SKM-1 treated with dmso at 0.1 percent for 144 hours (cell line): Measurements from ENCODE around the gene NUDT8.
A peak's percentile ranks its signal among the peaks of the same experiment; 100 is the strongest.
"Not testable (repeated sequence)": the region's sequence is repeated elsewhere in the genome, so short reads cannot be mapped to it uniquely, and the experiment has no call there.

Source experiments
- DNase-seq: peaks from one replicate; lab custom pipeline; 2025; ENCODE audit not compliant: unreplicated experiment; lab: John Stamatoyannopoulos, UW

Gene NUDT8

GRCh38 chr11:67630228-67630942 is 648 bp upstream of the NUDT8 start:
- DNase-seq, result peak; percentile 96

- DNase-seq, result no peak
These were observed 889 bp downstream of the NUDT8 start for GRCh38 chr11:67628710-67629385.

GRCh38 chr11:67627812-67628624 is 1.7 kb downstream of the NUDT8 start:
- no peak for DNase-seq

GRCh38 chr11:67627441-67627811 is 2.3 kb downstream of the NUDT8 start:
- no peak for DNase-seq

GRCh38 chr11:67626970-67627369 is 2.8 kb downstream of the NUDT8 start:
- no peak for DNase-seq

GRCh38 chr11:67626131-67626833 is 3.5 kb downstream of the NUDT8 start:
- not testable (repeated sequence) for DNase-seq

GRCh38 chr11:67623795-67624194 is 5.9 kb downstream of the NUDT8 start:
- not testable (repeated sequence) for DNase-seq

- not testable (repeated sequence) for DNase-seq
These were observed 6.8 kb downstream of the NUDT8 start for GRCh38 chr11:67622905-67623304.

- not testable (repeated sequence) for DNase-seq
These were observed 7.8 kb downstream of the NUDT8 start for GRCh38 chr11:67621928-67622327.

GRCh38 chr11:67620621-67621020 is 9.1 kb downstream of the NUDT8 start:
- DNase-seq, result not testable (repeated sequence)

GRCh38 chr11:67619683-67620618 is 9.8 kb downstream of the NUDT8 start:
- DNase-seq, result not testable (repeated sequence)

GRCh38 chr11:67618901-67619659 is 10.7 kb downstream of the NUDT8 start:
- DNase-seq, result not testable (repeated sequence)

GRCh38 chr11:67617243-67617953 is 12.3 kb downstream of the NUDT8 start:
- DNase-seq, result no peak

- no peak for DNase-seq
These were observed 13.1 kb downstream of the NUDT8 start for GRCh38 chr11:67616431-67617242.

GRCh38 chr11:67615728-67616430 is 13.9 kb downstream of the NUDT8 start:
- DNase-seq, result no peak

- peak; percentile 44 for DNase-seq
These were observed 14.7 kb downstream of the NUDT8 start for GRCh38 chr11:67614730-67615714.
